Gastroesophageal sphincter (tissue), 3 donors: ENCODE results near the gene TAF15.

Experiments used
- CTCF ChIP-seq, 4 experiments: fragments of 200-600 bp in 2 of 4; fragments of 450-650 bp in 2 of 4; sonication (generic) in 1 of 4; IDR thresholded peaks; one replicate each; pipeline ENCODE4 v1.5.1; 2017 to 2019; ENCODE audit warnings: antibody characterized with exemption in 4 of 4, mild to moderate bottlenecking in 2 of 4, moderate library complexity in 2 of 4
- EP300 ChIP-seq: sonication (generic); formaldehyde crosslinking; IDR thresholded peaks from one replicate; pipeline ENCODE4 v1.6.1; 2017; ENCODE audit warnings: antibody characterized with exemption, mild to moderate bottlenecking
- POLR2A ChIP-seq, 2 donors: fragments of 450-650 bp; IDR thresholded peaks; one replicate each; pipeline ENCODE4 v1.6.1; 2017; ENCODE audit warnings: antibody characterized with exemption in 2 of 2, mild to moderate bottlenecking in 2 of 2, moderate library complexity in 1 of 2
- POLR2AphosphoS5 ChIP-seq: sonication (generic); formaldehyde crosslinking; IDR thresholded peaks from one replicate; pipeline ENCODE4 v1.6.1; 2017; ENCODE audit warnings: antibody characterized with exemption

GRCh38 chr17:35892091-35893035 lies 83.1 kb downstream of the TAF15 start:
- TF ChIP-seq CTCF (IDR thresholded peaks at IDR 0.05): no peak
- TF ChIP-seq EP300: no peak
- TF ChIP-seq POLR2A (IDR thresholded peaks at IDR 0.05): no peak
- TF ChIP-seq POLR2AphosphoS5: no peak
